ENCODE measurements around the gene CCDC194.

DNA sequence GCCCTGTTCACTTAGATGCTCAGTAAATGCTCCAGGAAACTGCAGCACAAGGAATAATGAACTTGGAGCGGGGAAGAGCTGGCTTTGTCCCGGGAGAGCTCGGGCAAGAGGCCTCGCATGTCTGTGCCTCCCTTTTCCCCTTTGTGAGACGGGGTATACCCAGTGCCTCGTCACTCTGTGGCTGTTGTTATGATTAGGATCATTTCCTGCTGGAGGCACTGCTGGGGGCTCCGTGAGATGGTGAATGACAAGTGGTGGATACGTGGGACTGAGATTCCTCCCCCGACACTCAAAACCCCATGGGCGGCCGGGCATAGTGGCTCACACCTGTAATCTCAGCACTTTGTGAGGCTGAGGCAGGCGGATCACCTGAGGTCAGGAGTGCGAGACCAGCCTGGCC, 15.7 kb downstream of the CCDC194 start:
- TF ChIP-seq POLR2A (IDR thresholded peaks at IDR 0.05): no peak
- TF ChIP-seq, protein P1, sequence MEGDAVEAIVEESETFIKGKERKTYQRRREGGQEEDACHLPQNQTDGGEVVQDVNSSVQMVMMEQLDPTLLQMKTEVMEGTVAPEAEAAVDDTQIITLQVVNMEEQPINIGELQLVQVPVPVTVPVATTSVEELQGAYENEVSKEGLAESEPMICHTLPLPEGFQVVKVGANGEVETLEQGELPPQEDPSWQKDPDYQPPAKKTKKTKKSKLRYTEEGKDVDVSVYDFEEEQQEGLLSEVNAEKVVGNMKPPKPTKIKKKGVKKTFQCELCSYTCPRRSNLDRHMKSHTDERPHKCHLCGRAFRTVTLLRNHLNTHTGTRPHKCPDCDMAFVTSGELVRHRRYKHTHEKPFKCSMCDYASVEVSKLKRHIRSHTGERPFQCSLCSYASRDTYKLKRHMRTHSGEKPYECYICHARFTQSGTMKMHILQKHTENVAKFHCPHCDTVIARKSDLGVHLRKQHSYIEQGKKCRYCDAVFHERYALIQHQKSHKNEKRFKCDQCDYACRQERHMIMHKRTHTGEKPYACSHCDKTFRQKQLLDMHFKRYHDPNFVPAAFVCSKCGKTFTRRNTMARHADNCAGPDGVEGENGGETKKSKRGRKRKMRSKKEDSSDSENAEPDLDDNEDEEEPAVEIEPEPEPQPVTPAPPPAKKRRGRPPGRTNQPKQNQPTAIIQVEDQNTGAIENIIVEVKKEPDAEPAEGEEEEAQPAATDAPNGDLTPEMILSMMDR (IDR thresholded peaks at IDR 0.05): no peak
